Activated T-cell treated with anti-CD3 and anti-CD28 coated beads for 4 hours (primary cell): ENCODE data around the gene PITPNM3.

Experiments used
- DNase-seq: peaks from one replicate; pipeline ENCODE4 v3.0.0-alpha.2; 2020

The PITPNM3 gene

GRCh38 chr17:6435968-6436367 lies 120.4 kb downstream of the PITPNM3 start:
- peak; percentile 49 for DNase-seq

GRCh38 chr17:6435051-6435450 lies 121.3 kb downstream of the PITPNM3 start, which contains the start of gene AIPL1:
Gene AIPL1, minus strand, starts transcription at chr17:6435121. Its CDS starts 17 bp downstream, at chr17:6435104.
- DNase-seq: no peak

GRCh38 chr17:6430769-6431168 lies 125.6 kb downstream of the PITPNM3 start:
- DNase-seq: no peak

- DNase-seq: no peak
Observed at GRCh38 chr17:6429266-6429665, 127.1 kb downstream of the PITPNM3 start.

- no peak for DNase-seq
Observed at GRCh38 chr17:6428207-6428965, 128.0 kb downstream of the PITPNM3 start.

GRCh38 chr17:6427279-6427781 lies 129.0 kb downstream of the PITPNM3 start:
- DNase-seq: no peak

- no peak for DNase-seq
Observed at GRCh38 chr17:6426356-6427101, 129.8 kb downstream of the PITPNM3 start.

GRCh38 chr17:6425407-6425806 lies 130.9 kb downstream of the PITPNM3 start:
- DNase-seq: no peak

- DNase-seq: no peak
Observed at GRCh38 chr17:6423931-6424330, 132.4 kb downstream of the PITPNM3 start.

GRCh38 chr17:6422654-6423241 lies 133.6 kb downstream of the PITPNM3 start:
- DNase-seq: no peak

GRCh38 chr17:6421700-6422604 lies 134.4 kb downstream of the PITPNM3 start:
- DNase-seq: peak; percentile 67

GRCh38 chr17:6420173-6420641 lies 136.1 kb downstream of the PITPNM3 start:
- no peak for DNase-seq

- DNase-seq: no peak
Observed at GRCh38 chr17:6415616-6416015, 140.7 kb downstream of the PITPNM3 start.

- DNase-seq: no peak
Observed at GRCh38 chr17:6413065-6413464, 143.3 kb downstream of the PITPNM3 start.

- no peak for DNase-seq
Observed at GRCh38 chr17:6408735-6409134, 147.6 kb downstream of the PITPNM3 start.

- DNase-seq: no peak
Observed at GRCh38 chr17:6408276-6408675, 148.1 kb downstream of the PITPNM3 start.

GRCh38 chr17:6402258-6402657 lies 154.1 kb downstream of the PITPNM3 start:
- no peak for DNase-seq
